WERI-Rb-1 (cell line): ENCODE results near the gene YIPF2.

ENCODE experiments used
- DNase-seq: peaks from one replicate; pipeline ENCODE4 v3.0.0-alpha.2; 2020
- H3K27ac ChIP-seq: fragments of 250-450 bp; sonication (Bioruptor Pico); 2 replicates; pipeline ENCODE4 v1.5.1; 2020; ENCODE audit warnings: mild to moderate bottlenecking, moderate library complexity
- H3K27me3 ChIP-seq: fragments of 250-450 bp; sonication (Bioruptor Pico); 2 replicates; pipeline ENCODE4 v1.5.1; 2021; ENCODE audit warnings: mild to moderate bottlenecking, low read depth, moderate library complexity; ENCODE audit not compliant: insufficient read depth, severe bottlenecking
- H3K36me3 ChIP-seq: fragments of 250-450 bp; sonication (Bioruptor Pico); 2 replicates; pipeline ENCODE4 v1.5.1; 2020; ENCODE audit warnings: mild to moderate bottlenecking, moderate library complexity
- H3K4me3 ChIP-seq: 2 replicates; pipeline ENCODE4 v1.5.1; 2011; ENCODE audit warnings: low read depth, mild to moderate bottlenecking, control low read depth, low read length
- H3K9me3 ChIP-seq: fragments of 250-450 bp; sonication (Bioruptor Pico); 2 replicates; pipeline ENCODE4 v1.5.1; 2021; ENCODE audit warnings: mild to moderate bottlenecking, moderate library complexity; ENCODE audit not compliant: severe bottlenecking
- CTCF ChIP-seq: IDR thresholded peaks from 2 replicates; pipeline ENCODE4 v1.5.1; 2011; ENCODE audit warnings: low read depth, mild to moderate bottlenecking, control low read depth, inconsistent platforms, low read length

YIPF2 gene

GRCh38 chr19:10927730-10928562, 493 bp downstream of the YIPF2 start:
- no peak for TF ChIP-seq CTCF
- Histone ChIP-seq H3K9me3 (no peaks in the 10 kb centered on the region), H3K27ac (peak overlapping the region; percentile 85), H3K27me3 (no peaks in the 10 kb centered on the region), H3K4me3 (peak overlapping the region; percentile 90), H3K36me3 (peaks cover 55% of the 10 kb centered on the region)
- DNase-seq, result no peak

- Histone ChIP-seq H3K27ac (peak overlapping the region; percentile 39; the same call in 1 of the 2 replicates), H3K9me3 (no peaks in the 10 kb centered on the region), H3K36me3 (peaks cover 64% of the 10 kb centered on the region), H3K27me3 (no peaks in the 10 kb centered on the region), H3K4me3 (no peak overlapping the region)
- TF ChIP-seq CTCF, result no peak
- DNase-seq, result no peak
Measured at GRCh38 chr19:10924597-10924996, 3.8 kb downstream of the YIPF2 start.

- no peak for TF ChIP-seq CTCF
- H3K27me3 ChIP-seq, result no peaks in the 10 kb centered on the region
- no peak overlapping the region for H3K4me3 ChIP-seq
- H3K27ac ChIP-seq, result peak overlapping the region; percentile 66
- peaks cover 67% of the 10 kb centered on the region for H3K36me3 ChIP-seq
- DNase-seq, result no peak
- no peaks in the 10 kb centered on the region for H3K9me3 ChIP-seq
Measured at GRCh38 chr19:10923260-10924112, 5.0 kb downstream of the YIPF2 start.

- H3K27me3 ChIP-seq, result no peaks in the 10 kb centered on the region
- no peaks in the 10 kb centered on the region for H3K9me3 ChIP-seq
- no peak for DNase-seq
- H3K27ac ChIP-seq, result peak overlapping the region; percentile 66
- no peak overlapping the region for H3K4me3 ChIP-seq
- TF ChIP-seq CTCF, result no peak
- peaks cover 67% of the 10 kb centered on the region for H3K36me3 ChIP-seq
Measured at GRCh38 chr19:10922638-10923014, 5.8 kb downstream of the YIPF2 start.

- DNase-seq, result peak; percentile 62
- H3K9me3 ChIP-seq, result no peaks in the 10 kb centered on the region
- peaks cover 72% of the 10 kb centered on the region for H3K36me3 ChIP-seq
- H3K27me3 ChIP-seq, result no peaks in the 10 kb centered on the region
- H3K4me3 ChIP-seq, result no peak overlapping the region
- peak; percentile 71 for TF ChIP-seq CTCF
- peak overlapping the region; percentile 66 for H3K27ac ChIP-seq
Measured at GRCh38 chr19:10921910-10922637, 6.4 kb downstream of the YIPF2 start.
